Measurements from ENCODE around the gene SNUPN. TPM values are rescaled to one million over a fixed set of nuclear protein-coding genes. Genes with fewer than 3 reads are reported as not detected.

The SNUPN gene
- total and polyA plus RNA-seq, 2 of the 8 experiments (the other 6 are each of a cell fraction or from before 2014, with no cell fraction given): 13.3 to 28.2 TPM

GRCh38 chr15:75673426-75674235 lies 48.1 kb upstream of the SNUPN start:
- no peaks in the 10 kb centered on the region for H3K79me1 ChIP-seq (ENCODE audit: low read depth, low read length)
- H3K79me2 ChIP-seq (ENCODE audit: control insufficient read depth in 1 of 2, insufficient read depth in 2 of 2, low read length in 2 of 2): no peaks in the 10 kb centered on the region
- H3K56ac ChIP-seq (replicated peaks; ENCODE audit: insufficient read length, low read depth, low read length): no peak overlapping the region
- 85% methylated on average over 7 of the region's 10 CpGs; no CpG with 5 or more reads in 1 of the 2 experiments for WGBS, 2 experiments (ENCODE audit: extremely low coverage in 1 of 2, insufficient coverage in 1 of 2, insufficient read length in 1 of 2, insufficient replicate concordance in 2 of 2, low coverage in 1 of 2, low lambda C conversion rate in 2 of 2, missing lambda C conversion rate in 1 of 2)
- H2BK15ac ChIP-seq (ENCODE audit: low read length): no peak overlapping the region
- H3K4ac ChIP-seq (replicated peaks; ENCODE audit: insufficient read length, low read depth, low read length): no peak overlapping the region
- no peaks in the 10 kb centered on the region for H3K27me3 ChIP-seq (replicated peaks in 1 of 4; ENCODE audit: control insufficient read depth in 3 of 4, extremely low read depth in 1 of 4, insufficient read depth in 3 of 4, low read length in 3 of 4)
- no peak overlapping the region for H2AFZ ChIP-seq (ENCODE audit: low read length)
- no peak overlapping the region for H2BK5ac ChIP-seq (ENCODE audit: low read depth, low read length)
- no peaks in the 10 kb centered on the region for H3K36me3 ChIP-seq (ENCODE audit: control insufficient read depth in 2 of 4, insufficient read depth in 4 of 4, low read length in 3 of 4)
- no peak overlapping the region for H3K18ac ChIP-seq (ENCODE audit: extremely low read depth, low read length)
- H3K9ac ChIP-seq (replicated peaks in 1 of 4; ENCODE audit: extremely low read depth in 1 of 4, low read depth in 3 of 4, low read length in 3 of 4): no peak overlapping the region
- no peaks in the 10 kb centered on the region for H4K20me1 ChIP-seq (replicated peaks in 1 of 2; ENCODE audit: control insufficient read depth in 1 of 2, insufficient read depth in 2 of 2, low read length in 2 of 2)
- H2AK5ac ChIP-seq (ENCODE audit: low read depth, low read length): no peak overlapping the region
- no peak overlapping the region for H3K4me3 ChIP-seq (ENCODE audit: extremely low read depth in 1 of 4, insufficient read depth in 2 of 4, low read depth in 3 of 4, low read length in 4 of 4)
- DNase-seq (ENCODE audit: low read depth in 1 of 2, low spot score in 2 of 2) (no peak), FAIRE-seq (no peak)
- no peak overlapping the region for H3K23ac ChIP-seq (ENCODE audit: insufficient read length)
- no peaks in the 10 kb centered on the region for H3K23me2 ChIP-seq (ENCODE audit: low read depth, low read length)
- no peak overlapping the region for H4K5ac ChIP-seq (ENCODE audit: insufficient read length, low read depth, low read length)
- ChIA-PET CTCF (ENCODE audit: partially characterized antibody) (interaction anchor here (1.1 to 7.4 kb wide), 7 partner anchors 10 to 76 kb away, joined by 3 to 60 read pairs (median 6); partner anchors contain the start of gene SNX33), POLR2A (ENCODE audit: partially characterized antibody) (interaction anchor here (1.1 to 2.7 kb wide), 3 partner anchors 12 to 33 kb away, joined by 3 to 9 read pairs (median 7); partner anchors contain the start of gene IMP3)
- no peak overlapping the region for H2BK20ac ChIP-seq (ENCODE audit: low read length)
- 0 out of 2 replicates have a peak overlapping the region, but pooled peaks have one; percentile 51 for H2BK12ac ChIP-seq (ENCODE audit: low read depth, low read length)
- H3K4me2 ChIP-seq (ENCODE audit: insufficient read depth in 1 of 2, low read depth in 2 of 2, low read length in 2 of 2): no peak overlapping the region
- no peak overlapping the region for H3K14ac ChIP-seq (ENCODE audit: insufficient read length)
- no peak overlapping the region; the same call in 1 of the 2 replicates for H4K8ac ChIP-seq (ENCODE audit: extremely low read depth, insufficient read depth, low read length)
- no peak overlapping the region for H4K91ac ChIP-seq (replicated peaks; ENCODE audit: insufficient read length, low read length)
- no peak overlapping the region for H3K27ac ChIP-seq (ENCODE audit: low read depth, low read length)
- H2BK120ac ChIP-seq (replicated peaks; ENCODE audit: low read depth, low read length): no peak overlapping the region
- H3K9me3 ChIP-seq (ENCODE audit: insufficient read depth in 2 of 2, low read depth in 1 of 2, low read length in 1 of 2): no peaks in the 10 kb centered on the region
- peaks cover 7 to 14% (median 9%) of the 10 kb centered on the region in 4 experiments for H3K4me1 ChIP-seq (replicated peaks in 1 of 4; ENCODE audit: control insufficient read depth in 3 of 4, insufficient read depth in 4 of 4, low read length in 3 of 4)
- TF ChIP-seq EGR1 (IDR thresholded peaks at IDR 0.05; ENCODE audit: borderline replicate concordance, low read depth, low read length) (no peak), RAD21 (IDR thresholded peaks at IDR 0.05 in 1 of 2, conservative IDR thresholded peaks at IDR 0.05 in 1 of 2; ENCODE audit: low read depth in 2 of 2, low read length in 2 of 2) (no peak), CHD1 (IDR thresholded peaks at IDR 0.05; ENCODE audit: low read depth, low read length) (no peak), SP1 (IDR thresholded peaks at IDR 0.05; ENCODE audit: low read depth, low read length) (no peak), EP300 (IDR thresholded peaks at IDR 0.05; ENCODE audit: borderline replicate concordance in 1 of 2, low read depth in 2 of 2, low read length in 2 of 2) (no peak), MAFK (IDR thresholded peaks at IDR 0.05; ENCODE audit: low read depth, low read length) (no peak), CBX8 (IDR thresholded peaks at IDR 0.05; ENCODE audit: borderline replicate concordance, low read depth, low read length) (no peak), PHF8 (conservative IDR thresholded peaks at IDR 0.05; ENCODE audit: low read depth, low read length) (no peak), HDAC2 (IDR thresholded peaks at IDR 0.05; ENCODE audit: borderline replicate concordance in 1 of 2, low read depth in 2 of 2, low read length in 2 of 2) (no peak), RNF2 (IDR thresholded peaks at IDR 0.05; ENCODE audit: borderline replicate concordance, low read depth, low read length, missing control alignments, poor library complexity, severe bottlenecking) (no peak)

All from H1 (cell line).